Activated CD4-positive, alpha-beta T cell treated with anti-CD3 and anti-CD28 coated beads, Interleukin-2, amount 50 U/mL, for 48 hours (primary cell): ENCODE measurements around the gene CBLIF.
A peak's percentile ranks its signal among the peaks of the same experiment; 100 is the strongest.
"Not testable (repeated sequence)": the region's sequence is repeated elsewhere in the genome, so short reads cannot be mapped to it uniquely, and the experiment has no call there.

Experiments
- DNase-seq, 2 experiments: peaks; one replicate each; pipeline ENCODE4 v3.0.0-alpha.2; 2020

Gene CBLIF

DNA sequence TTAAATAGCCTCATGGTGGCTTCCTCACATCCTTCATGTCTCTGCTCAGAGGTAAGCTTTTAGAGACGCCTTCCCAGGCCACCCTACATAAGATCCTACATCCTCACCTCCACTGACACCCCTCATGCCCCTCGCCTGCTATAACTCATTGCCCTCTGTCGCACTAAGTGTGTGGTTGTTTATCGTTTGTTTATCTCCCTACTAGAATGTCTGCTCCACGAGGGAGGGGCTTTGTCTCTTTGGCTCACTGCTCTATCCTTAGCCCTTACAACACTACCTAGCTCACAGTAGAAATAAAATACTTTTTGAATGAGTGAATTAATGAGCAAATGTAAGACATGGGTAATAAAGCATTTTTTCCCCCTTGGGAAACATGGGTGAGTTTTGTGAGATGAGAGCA lies 1.3 kb upstream of the CBLIF start:
- no peak for DNase-seq

DNA sequence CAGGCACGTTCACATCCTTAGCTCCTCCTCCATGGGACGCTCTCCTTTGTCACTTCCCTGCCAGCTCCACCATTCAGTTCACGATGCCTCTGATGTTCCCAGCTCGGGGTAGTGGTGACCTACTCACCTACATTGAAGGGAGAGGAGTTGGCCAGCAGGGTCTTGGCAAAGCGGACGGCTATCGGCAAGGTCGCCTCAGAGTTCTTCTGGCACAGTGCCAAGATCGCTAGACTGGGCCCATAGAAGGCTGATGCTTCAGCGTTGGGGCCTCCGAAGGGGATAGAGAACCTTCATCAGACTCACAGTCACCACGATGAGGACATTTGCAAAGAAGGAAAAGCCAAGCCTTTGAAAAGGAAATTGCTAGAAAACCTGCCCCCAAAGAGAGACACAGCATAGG lies 3.0 kb downstream of the CBLIF start:
- DNase-seq, result no peak

DNA sequence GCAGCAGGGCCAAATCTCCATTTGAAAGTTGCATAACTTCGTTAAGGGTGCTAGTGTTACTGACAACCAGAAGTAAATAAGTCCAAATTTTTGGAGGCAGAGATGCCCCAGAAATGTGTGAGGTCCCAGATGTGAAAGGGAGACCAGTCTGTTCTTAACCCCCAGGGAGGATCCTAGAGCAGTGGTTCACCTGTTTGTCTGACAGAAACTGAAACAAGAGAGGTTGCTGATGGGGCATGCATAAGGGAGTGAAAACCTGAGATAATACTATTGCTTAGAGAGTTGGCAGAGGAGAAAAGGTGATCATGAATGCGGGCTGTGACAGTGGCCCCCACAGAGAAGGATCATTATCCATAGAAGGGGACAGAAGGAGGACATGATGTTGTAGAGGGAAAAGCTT lies 3.8 kb downstream of the CBLIF start:
- no peak for DNase-seq

DNA sequence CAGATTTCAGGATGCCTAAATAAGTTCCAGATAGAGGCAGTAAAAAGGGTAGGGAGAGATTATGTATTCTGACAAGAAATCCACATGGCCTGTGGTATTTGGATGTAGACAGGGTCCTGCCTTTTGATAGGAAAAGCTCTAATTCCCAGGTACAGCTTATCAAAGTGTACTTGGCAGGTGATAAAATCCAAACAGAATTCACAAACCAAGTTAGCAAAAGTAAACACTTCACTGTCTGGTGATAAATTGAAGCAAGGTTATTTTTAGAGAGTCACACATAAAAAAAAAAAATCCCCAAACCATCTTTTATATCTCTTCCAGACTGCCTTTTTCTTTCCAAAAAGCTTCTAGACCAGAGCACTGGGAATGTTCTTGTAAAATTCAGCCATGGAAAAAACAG lies 5.7 kb downstream of the CBLIF start:
- DNase-seq, result no peak

DNA sequence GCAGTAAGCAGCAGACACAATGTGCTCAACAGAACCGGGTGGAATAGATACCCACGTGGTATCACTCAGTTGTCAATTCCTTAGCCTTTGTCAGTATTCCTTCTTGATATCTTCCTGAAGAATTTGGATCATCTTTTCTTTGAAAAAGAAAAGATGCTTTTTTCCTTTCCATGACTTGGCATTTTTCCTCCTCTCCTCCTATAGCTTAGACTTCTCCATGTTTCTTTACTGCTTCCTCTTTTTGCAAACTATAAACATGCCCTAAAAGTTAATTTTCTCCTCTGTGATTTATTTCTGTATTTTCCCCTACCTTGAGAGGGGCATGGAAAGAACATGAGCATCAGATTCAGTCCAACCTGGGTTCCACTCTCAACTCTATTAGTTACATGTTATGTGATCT lies 11.7 kb downstream of the CBLIF start:
- DNase-seq, result no peak

DNA sequence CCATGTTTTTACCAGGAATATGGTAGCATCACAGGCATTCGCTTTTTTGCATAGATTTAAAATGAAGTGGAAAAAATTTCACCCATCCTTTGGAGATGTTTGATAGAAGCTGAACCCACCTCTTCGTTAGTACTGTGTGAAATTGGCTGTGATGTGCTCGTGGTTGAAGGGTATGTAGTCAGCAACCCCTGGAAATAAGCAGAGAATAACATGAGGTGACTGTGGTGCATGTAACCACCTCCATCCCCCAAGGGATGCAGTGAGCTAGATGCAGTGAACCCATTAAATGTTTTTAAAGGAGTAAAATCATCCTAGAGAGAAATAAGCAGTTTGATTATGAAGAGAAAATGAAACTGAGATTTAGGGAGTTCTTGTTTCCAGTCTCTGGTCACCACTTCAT lies 15.9 kb downstream of the CBLIF start:
- DNase-seq, result no peak

DNA sequence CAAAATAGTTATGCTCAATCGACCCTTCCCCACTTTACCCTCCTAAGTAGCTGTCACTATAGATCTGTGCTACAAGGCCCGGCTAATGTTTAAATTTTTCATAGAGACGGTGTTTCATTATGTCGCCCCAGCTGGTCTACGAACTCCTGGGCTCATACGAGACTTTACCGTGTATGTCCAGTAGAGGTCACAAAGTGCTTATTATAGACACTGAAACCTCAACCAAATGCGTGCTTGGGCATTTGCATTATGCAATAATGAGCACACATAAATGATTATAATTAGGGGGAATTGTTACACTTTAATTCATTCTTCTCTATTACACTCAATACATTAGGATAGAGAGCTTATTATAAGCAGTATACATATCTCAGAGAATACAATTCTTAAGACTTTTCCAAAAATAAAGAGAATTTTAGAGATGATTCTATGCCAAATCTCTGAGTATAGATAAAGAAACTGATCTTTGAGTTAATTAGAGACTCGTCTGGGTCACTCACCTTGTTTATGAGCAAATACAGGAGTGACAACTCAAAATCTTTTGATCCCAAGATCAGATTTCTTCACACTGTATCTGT lies 22.2 kb downstream of the CBLIF start:
- peak in 1 of 2 experiments; percentile 21 for DNase-seq

DNA sequence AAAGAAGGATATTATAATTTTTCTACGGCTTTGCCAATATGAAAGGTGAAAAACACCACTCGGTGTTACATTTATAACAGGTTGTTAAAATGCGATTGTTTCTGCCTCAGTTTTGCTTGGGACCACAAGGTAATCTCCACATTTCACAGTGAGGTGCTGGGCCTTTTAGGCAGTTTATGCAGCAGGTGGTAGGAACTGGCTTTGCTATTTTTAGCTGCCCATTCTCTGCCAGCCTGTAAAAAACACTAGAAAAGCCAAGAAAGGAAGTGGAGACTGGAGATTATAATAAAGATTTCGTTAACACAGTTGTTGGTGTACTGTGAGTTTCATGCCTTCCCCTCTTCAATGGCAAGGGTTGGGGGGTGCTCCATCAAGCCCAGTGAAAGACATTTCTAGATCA lies 26.7 kb downstream of the CBLIF start:
- DNase-seq, result no peak

DNA sequence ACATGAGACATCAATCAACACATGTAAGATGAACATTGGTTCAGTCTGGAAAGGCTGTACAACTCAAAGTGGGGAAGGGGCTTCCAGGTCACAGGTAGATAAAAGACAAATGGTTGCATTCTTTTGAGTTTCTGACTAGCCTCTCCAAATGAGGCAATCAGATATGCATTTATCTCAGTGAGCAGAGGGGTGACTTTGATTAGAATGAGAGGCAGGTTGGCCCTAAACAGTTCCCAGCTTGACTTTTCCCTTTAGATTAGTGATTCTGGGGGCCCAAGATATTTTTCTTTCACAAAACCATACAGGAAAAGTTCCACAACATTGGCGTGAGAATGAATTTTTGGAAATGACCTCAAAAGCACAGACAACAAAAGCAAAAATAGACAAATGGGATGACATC lies 28.9 kb downstream of the CBLIF start:
- DNase-seq, result not testable (repeated sequence)

DNA sequence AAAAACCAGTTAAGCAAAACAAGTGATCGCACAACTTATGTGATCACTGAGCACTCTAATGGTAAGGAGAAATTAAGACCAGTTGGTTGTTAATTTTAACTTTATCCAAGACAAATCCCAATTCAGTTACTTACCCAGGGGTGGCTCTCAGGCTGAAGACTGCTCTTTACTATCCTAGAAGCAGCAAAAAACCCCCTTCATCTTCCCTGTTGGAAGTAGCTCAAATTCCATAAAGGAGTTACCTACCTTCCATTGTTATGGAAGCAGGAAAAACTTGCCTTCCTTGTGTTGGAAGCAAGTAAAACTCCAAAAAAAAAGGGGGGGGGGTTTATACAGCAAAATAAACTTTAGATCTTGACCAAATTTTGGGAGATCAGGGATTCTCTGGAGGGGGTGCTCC lies 29.5 kb downstream of the CBLIF start:
- no peak for DNase-seq

DNA sequence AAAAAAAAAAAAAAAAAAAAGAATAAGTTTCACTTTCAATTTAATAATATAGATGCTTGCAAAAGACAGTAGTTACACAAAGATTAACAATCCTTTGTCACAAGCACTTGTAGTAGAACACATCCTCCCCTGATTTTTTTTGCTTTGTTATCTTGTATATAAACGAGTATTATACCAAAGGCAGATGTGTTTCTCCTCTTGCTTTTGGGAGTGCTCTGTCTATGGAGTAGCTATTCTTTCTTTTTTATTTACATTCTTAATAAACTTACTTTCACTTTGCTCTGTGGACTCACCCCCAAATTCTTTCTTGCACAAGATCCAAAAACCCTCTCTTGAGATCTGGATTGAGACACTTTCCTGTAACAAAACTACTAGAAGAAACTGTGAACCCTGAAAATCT lies 31.3 kb downstream of the CBLIF start:
- no peak for DNase-seq

DNA sequence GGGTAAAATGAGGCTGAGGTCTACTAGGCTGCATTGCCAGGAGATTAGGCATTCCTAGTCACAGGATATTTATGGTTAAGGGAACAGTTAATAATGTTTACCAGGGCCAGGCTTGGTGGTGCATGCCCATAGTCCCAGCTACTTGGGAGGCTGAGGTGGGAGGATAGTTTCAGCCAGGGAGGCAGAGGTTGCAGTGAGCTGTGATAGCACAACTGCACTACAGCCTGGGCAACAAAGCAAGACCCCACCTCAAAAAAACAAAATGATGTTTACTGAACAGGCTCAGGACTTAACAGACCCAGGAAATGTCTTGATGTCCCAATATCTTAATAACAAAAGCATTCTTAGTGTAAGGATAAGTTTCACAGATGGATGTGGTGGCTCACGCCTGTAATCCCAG lies 31.9 kb downstream of the CBLIF start:
- no peak for DNase-seq

DNA sequence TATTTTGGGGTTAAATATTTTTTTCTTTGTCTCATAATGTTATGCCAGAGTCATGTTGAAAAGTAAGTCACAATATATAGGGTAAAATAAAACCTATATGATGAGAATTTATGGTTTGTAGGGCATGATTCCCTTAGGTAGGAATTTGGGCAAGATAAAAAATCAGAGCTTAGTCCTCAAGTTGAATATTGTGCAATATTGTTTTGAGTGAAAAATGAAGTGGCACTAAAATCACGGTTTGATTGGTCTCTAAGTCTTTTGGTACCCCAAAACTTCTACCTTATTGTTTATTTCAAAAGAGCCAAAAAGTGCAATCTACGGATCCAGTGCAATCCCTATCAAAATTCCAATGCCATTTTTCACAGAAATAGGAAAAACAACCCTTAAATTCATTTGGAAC lies 33.1 kb downstream of the CBLIF start:
- no peak for DNase-seq

DNA sequence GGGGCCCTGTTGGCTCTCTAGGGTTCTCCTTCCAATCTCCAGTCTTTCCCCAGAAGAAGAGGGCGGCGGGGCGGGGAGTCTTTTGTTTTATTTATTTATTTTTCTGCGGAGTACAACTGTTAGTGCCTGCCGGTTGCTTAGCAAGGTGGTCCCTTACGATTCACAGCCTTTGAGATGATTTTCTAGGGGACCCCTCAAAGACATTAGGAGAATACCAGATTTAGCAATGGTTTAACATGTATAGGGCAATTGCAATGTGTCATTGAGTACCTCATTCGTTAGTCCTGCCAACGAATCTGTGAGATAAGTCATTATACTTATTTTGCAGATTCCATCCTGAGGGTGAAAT lies 34.4 kb downstream of the CBLIF start:
- DNase-seq, result no peak

DNA sequence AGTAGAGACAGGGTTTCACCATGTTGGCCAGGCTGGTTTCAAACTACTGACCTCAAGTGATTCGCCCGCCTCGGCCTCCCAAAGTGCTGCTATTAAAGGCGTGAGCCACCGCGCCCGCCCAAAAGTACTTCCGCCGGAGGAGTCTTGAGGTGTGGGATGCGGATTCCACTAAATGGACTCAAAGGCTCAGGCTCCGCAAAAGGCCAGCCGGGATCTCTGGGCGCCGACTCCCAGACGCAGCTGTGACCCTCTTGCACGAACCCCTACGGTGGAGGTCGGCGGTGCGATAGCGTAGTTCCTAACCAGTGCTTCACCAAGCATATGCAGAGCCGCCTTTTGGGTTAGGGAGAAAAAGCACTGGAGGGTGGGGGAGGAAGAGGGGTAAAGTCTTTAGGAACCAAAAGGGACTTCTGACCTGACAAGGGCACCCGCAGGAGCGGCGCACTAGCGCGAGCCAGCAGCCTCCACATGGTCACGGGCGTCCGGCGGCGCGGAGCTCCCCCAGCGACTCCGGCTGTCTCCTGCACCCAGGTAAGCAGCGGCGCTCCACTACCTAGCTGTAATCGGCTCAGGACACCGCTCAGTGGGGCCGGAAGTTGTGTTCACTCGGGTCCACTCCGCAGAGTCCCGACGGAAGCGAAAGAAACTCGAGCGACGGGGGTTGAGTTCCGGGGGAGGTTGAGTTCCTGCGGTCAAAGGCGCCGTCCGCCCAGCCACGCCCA lies 34.9 kb downstream of the CBLIF start, which contains the start of gene MRPL16:
Gene MRPL16, minus strand, starts transcription at position 590 of the 722 bp plus-strand sequence. Its CDS starts 120 bp downstream, at position 470.
- peak; percentile 90 to 92 for DNase-seq

DNA sequence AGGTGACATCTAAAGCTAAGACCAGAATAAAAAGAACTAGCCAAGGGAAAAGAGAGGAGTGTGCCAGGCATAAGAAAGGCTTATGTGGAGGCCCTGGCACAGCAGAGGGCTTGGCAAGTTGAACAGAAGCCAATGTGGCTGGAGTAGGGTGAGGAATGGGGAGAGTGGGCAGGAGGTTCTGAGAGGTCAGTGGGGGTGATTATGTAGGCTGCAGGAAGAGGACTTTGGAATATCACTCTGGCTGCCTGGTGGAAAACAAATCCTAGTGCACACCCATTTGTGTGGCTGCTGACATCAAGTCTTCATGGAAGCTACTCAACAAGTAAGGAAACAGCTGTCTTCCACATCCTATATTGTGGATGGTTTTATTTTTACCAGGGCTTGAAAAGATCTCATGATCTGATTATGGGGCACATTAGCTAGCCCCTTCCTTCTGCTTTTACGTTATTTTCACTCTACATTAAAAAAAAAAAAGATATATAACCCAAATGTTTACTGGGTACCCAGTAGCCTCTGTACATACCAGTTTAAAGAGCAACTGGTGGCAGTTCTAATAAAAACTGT lies 38.2 kb downstream of the CBLIF start:
- DNase-seq, result no peak

DNA sequence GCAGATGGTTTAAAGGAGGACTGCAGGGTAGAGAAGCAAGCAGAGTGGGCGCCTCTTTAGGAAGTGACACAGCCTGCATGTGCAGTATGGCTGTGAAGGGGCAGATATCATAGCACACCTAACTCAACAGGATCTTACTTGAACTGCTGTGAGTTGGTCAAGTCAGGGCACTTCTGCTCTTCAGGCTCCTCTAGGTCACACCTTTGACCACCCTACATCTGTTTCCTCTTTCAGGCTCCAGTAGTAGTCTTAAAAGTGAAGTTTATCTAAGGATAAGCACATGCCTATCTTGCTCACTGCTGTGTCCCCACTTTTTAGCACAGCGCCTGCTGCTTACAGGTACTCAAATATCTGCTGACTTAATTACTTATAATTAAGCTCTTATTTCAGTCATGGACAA lies 41.2 kb downstream of the CBLIF start:
- DNase-seq, result no peak

DNA sequence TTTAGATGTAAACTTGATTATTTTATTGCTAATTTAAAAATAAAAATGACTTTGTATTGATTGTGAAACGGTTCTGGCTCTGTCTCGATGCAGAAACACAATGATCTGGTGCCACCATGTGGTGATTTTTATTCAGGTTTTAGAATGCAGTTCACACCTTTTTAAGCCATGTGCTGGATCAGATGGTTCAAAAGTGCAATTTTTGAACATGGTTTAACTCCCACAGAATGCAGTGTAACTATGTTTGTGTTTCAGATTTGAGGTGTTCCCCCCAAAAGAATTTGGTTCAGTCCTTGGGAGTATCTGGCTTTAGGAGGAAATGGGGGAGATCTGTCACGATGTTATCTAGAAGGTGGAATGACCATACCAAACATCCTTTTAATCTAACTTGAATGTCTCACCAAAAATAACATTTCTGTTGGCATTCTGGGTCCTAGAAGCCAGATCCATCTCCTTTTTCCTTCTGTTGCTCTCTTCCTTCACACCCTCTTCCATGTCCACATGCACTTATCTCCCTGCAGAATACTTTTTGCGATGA lies 42.6 kb downstream of the CBLIF start:
- DNase-seq, result peak in 1 of 2 experiments; percentile 19

DNA sequence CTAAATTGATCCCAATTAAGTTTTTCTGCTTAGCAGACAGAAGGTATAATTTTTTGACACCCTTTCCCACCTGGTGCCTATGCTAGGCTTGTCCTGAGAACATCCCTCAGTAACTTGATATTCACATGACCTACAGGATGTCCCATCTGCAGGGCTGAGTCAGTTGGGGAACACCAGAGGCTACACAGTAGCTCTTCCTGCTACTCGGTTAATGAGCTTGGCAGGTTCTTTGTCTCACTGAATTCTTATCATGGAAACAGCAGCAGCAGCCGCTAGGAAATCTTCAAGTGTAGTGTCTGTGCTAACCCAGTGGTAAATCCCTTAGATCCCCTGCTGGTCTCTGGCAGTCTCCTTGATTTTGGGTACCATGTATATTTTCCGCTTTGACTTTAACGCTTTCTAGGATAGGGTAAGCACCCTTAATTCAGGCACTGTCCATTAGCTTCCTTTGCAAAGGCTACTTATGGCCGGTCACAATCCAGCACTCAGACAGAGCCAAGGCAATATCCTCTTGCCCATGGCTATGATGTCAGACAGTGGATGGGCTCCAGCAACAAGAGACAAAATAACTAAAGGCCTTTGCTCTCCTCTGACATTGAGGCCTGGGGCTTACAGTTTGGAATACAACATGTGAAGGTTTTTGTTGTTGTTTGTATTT lies 43.2 kb downstream of the CBLIF start:
- DNase-seq, result no peak

DNA sequence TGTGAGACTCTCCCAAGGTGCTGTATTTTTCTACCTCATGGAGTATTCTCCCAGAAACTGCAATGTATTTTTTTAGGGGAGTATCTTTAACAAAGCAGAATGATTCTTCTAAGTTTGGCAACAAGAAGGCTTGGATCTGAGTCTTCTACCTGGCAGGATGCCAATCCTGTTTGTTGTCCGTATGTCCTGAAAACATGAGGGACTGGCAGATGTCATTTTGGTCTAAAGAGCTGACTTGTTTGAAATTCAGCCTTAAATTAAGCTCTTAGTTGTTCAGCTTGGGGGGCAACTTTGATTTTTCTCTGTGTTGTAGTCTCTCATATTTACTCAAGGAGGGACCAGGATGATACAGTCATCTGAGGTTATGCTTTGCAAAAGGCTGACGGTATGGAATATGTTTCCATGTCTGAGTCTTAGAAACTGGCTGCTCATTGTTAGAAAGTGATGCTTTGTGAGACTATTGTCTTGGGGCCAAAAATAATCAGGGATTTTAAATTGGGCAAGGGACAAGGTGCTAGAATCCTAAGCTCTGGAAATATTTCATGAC lies 44.1 kb downstream of the CBLIF start:
- no peak for DNase-seq

DNA sequence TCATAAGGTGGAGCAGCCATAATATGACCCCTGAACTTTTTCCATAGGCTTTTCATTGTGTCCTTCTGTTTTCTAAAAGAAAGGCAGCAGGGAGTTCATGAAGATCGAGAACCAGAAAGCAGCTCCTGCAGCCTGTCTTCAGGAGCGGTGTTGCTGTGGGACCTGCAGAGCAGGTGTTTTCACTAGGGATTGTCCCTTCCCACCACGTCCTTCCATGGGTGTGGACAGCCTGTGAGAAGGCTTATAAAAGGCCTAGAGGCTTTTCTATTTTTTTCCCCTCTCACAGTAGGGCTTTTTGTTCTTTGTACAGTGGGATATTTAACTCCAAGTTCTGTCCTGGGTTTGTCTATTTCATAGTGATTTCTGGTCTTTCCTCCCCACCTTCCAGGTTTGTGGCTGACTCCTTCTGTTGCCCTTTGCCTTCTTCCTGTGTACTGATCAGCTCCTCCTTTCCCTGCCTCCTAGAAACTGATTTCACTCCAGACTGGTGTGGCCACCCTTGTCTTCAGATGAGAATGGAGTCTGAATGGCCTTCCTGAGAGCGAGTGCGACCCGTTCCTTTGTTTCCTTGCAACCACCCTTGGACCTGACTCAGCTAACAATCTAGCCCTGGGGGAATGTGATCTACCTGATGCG lies 44.8 kb downstream of the CBLIF start:
- no peak for DNase-seq

DNA sequence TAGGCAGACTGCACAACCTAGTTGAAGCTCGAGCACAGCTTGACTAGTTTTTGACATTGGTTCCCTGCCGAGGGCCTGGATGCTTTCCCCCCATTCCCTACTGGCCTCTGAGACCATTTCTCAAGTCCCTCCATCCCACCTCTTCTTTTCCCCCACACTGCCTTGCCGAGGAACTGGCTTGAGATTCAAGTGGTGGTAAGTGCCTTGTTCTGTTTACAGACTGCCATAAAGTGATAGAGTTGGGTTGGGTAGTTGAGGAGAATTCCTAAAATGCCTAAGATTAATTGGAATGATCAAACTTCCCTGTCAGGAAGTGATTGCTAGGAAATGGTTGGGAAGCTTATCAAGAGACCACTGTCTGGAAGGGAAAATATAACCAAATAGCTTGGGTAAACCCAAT lies 50.9 kb downstream of the CBLIF start:
- no peak for DNase-seq

DNA sequence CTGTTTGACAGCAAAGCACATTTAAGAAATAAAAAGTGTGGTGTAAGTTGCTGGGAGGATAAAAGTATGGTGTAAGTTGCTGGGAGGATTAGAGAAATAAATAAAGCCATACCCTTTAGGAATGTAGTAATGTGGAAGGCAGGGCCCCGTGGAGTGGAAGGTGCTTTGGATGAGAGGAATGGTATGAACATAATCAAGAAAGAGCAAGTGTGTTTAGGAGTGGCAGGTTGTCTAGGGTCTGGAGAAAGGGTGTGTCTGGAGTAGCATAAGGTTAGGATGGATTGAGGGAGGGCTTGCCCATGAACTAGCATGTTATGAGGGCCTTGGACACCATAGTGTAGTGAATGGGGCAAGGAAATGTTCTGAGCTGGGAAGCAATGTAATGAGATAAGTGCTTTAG lies 52.8 kb downstream of the CBLIF start:
- no peak for DNase-seq
